Ureter (tissue), 1 donor: ENCODE data around the gene MRPL40. TPM values are rescaled to one million over a fixed set of nuclear protein-coding genes. Genes with fewer than 3 reads are reported as not detected.
"Not testable (repeated sequence)": the region's sequence is repeated elsewhere in the genome, so short reads cannot be mapped to it uniquely, and the experiment has no call there.

ENCODE experiments used
- DNase-seq: peaks from one replicate; pipeline ENCODE4 v3.0.0-alpha.2; 2020; ENCODE audit warnings: low spot score
- total RNA-seq: library from RNA; stranded (reverse); gene quantifications from one replicate; pipeline ENCODE4 v1.2.4, GENCODE V29; 2023
- donor health status: DM: yes; HTN: yes; CAD: no.

The MRPL40 gene
- total RNA-seq, 1 donor from 2014 or later = 35.4 TPM

GRCh38 chr22:19406846-19407245 is 25.5 kb upstream of the MRPL40 start:
- no peak for DNase-seq

GRCh38 chr22:19407649-19408606 is 24.4 kb upstream of the MRPL40 start:
- DNase-seq = no peak

- no peak for DNase-seq
These were observed 21.2 kb upstream of the MRPL40 start for GRCh38 chr22:19410941-19411689.

- no peak for DNase-seq
These were observed 20.7 kb upstream of the MRPL40 start for GRCh38 chr22:19411690-19412045.

GRCh38 chr22:19412478-19412877 is 19.9 kb upstream of the MRPL40 start:
- no peak for DNase-seq

- no peak for DNase-seq
These were observed 19.4 kb upstream of the MRPL40 start for GRCh38 chr22:19412923-19413322.

- DNase-seq = no peak
These were observed 13.3 kb upstream of the MRPL40 start for GRCh38 chr22:19419086-19419463.

- no peak for DNase-seq
These were observed 12.7 kb upstream of the MRPL40 start for GRCh38 chr22:19419464-19420178.

GRCh38 chr22:19420321-19420720 is 12.0 kb upstream of the MRPL40 start:
- no peak for DNase-seq

- no peak for DNase-seq
These were observed 9.7 kb upstream of the MRPL40 start for GRCh38 chr22:19422440-19423301.

GRCh38 chr22:19424186-19424500 is 8.2 kb upstream of the MRPL40 start:
- no peak for DNase-seq

- no peak for DNase-seq
These were observed 2.1 kb upstream of the MRPL40 start for GRCh38 chr22:19429950-19430889.

- peak; percentile 50 for DNase-seq
These were observed 1.3 kb upstream of the MRPL40 start for GRCh38 chr22:19430890-19431541.

- DNase-seq = peak; percentile 84
These were observed 654 bp upstream of the MRPL40 start, which contains the start of gene HIRA for GRCh38 chr22:19431649-19432132. Gene HIRA, minus strand, starts transcription at chr22:19431733. Its CDS starts 257 bp downstream, at chr22:19431476.

GRCh38 chr22:19434401-19434800 is 2.1 kb downstream of the MRPL40 start:
- no peak for DNase-seq

GRCh38 chr22:19434829-19435580 is 2.7 kb downstream of the MRPL40 start:
- no peak for DNase-seq

- not testable (repeated sequence) for DNase-seq
These were observed 4.3 kb downstream of the MRPL40 start for GRCh38 chr22:19436444-19437161.

- no peak for DNase-seq
These were observed 6.0 kb downstream of the MRPL40 start for GRCh38 chr22:19438298-19438697.
